GM21717 (cell line): ENCODE data around the gene ASGR2.
"Not testable (repeated sequence)": the region's sequence is repeated elsewhere in the genome, so short reads cannot be mapped to it uniquely, and the experiment has no call there.

Source experiments
- ATAC-seq: cut with Tn5 transposase; IDR thresholded peaks from one replicate; pipeline ENCODE4 v1.9.1; 2021; ENCODE audit warnings: mild to moderate bottlenecking, moderate library complexity; ENCODE audit not compliant: unreplicated experiment

Gene ASGR2

GRCh38 chr17:7114241-7114874, at the start of gene ASGR2:
Gene ASGR2, minus strand, starts transcription at chr17:7114822. Its CDS starts 582 bp downstream, at chr17:7114240.
- ATAC-seq = no peak

- not testable (repeated sequence) for ATAC-seq
These were observed 44.9 kb upstream of the ASGR2 start for GRCh38 chr17:7159571-7159970.

- not testable (repeated sequence) for ATAC-seq
These were observed 43.8 kb upstream of the ASGR2 start for GRCh38 chr17:7158424-7158823.

GRCh38 chr17:7156342-7156940, 41.8 kb upstream of the ASGR2 start:
- no peak for ATAC-seq

GRCh38 chr17:7147772-7148171, 33.1 kb upstream of the ASGR2 start:
- ATAC-seq = no peak

- no peak for ATAC-seq
These were observed 31.5 kb upstream of the ASGR2 start for GRCh38 chr17:7146115-7146514.

- no peak for ATAC-seq
These were observed 29.6 kb upstream of the ASGR2 start for GRCh38 chr17:7144213-7144612.

GRCh38 chr17:7141824-7142223, 27.2 kb upstream of the ASGR2 start:
- ATAC-seq = no peak

- no peak for ATAC-seq
These were observed 24.8 kb upstream of the ASGR2 start for GRCh38 chr17:7139400-7139799.

GRCh38 chr17:7138800-7139381, 24.3 kb upstream of the ASGR2 start:
- ATAC-seq = no peak

GRCh38 chr17:7137171-7137943, 22.7 kb upstream of the ASGR2 start:
- ATAC-seq = no peak

GRCh38 chr17:7136266-7136877, 21.8 kb upstream of the ASGR2 start:
- ATAC-seq = no peak

GRCh38 chr17:7133916-7134315, 19.3 kb upstream of the ASGR2 start:
- no peak for ATAC-seq

- ATAC-seq = no peak
These were observed 18.8 kb upstream of the ASGR2 start for GRCh38 chr17:7133424-7133823.

GRCh38 chr17:7132511-7133094, 18.0 kb upstream of the ASGR2 start:
- ATAC-seq = peak; percentile 64

- ATAC-seq = no peak
These were observed 16.8 kb upstream of the ASGR2 start for GRCh38 chr17:7131423-7131791.

- no peak for ATAC-seq
These were observed 16.2 kb upstream of the ASGR2 start for GRCh38 chr17:7130621-7131422.

GRCh38 chr17:7129311-7129710, 14.7 kb upstream of the ASGR2 start:
- no peak for ATAC-seq

GRCh38 chr17:7128160-7128559, 13.5 kb upstream of the ASGR2 start:
- no peak for ATAC-seq

GRCh38 chr17:7127501-7127900, 12.9 kb upstream of the ASGR2 start:
- not testable (repeated sequence) for ATAC-seq
